Dedifferentiated amniotic fluid mesenchymal stem cell (primary cell): ENCODE measurements around the gene WWOX.

Source experiments
- DNase-seq: peaks from one replicate; pipeline ENCODE4 v3.0.0-alpha.2; 2016; ENCODE audit errors: extremely low spot score

WWOX gene

DNA sequence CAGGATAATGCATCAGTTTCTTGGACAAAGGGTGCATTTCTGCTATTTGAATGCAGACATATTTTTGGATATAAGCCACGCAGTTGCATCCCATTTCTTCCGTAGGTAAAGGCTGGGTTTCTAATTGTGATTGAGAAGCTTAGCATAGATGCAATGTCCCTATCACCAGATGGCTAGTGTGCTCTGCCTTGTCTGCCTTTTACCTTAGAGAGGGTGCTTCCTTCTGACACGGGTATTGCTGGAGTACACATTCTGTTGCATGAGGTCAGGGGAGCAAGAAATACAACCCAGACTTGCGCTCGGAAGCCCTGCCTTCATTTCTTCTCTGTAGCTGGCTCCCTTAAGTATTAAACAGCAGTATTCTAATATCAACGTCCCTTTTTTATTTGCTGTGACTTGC is 337.4 kb downstream of the WWOX start:
- no peak for DNase-seq

DNA sequence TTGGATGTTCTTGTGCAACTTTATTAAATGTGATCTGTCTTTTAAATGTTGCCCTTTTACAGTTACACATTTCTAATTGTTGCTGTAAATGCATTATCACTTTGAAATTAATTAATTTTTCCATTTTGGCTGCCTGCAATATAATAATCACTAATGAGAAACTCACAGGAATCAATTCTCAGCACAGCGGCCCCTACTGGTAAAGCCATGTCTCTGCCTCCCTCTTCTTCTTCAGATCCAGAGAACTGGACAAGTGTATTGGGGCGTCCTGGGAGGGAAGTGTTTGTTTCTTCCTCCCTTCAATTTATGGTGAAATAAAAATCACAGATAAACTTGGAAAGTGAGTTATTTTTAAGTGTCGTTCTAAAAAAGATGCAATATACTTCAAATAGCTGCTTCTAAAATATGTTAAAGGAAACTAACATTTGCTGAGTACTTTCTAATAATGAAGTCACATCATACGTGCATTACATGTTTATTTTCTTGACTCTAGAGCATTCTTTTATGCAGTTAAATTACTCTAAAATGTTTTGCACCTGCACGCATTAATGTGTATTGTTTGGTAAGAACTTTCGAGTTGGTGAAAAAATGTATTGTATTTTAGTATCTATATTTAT is 338.0 kb downstream of the WWOX start:
- DNase-seq = no peak

DNA sequence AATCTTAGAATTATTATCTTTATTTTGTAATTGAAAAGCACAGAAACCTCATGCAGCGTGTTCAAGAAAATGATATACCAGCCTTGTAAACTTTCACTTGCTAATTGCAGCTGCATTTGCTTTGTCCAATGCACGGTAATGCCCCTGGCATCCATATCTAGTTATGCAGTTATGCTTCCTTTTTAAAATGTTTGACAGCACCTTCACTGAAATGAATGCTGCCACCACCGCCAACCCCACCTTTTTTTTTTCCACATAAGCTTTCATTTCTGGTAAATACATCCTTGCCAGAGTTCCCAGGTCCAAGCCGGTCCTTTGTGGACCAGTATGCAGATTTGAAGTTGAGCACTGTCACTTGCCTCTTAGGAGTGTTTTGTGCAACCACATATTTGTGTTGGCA is 338.8 kb downstream of the WWOX start:
- no peak for DNase-seq

DNA sequence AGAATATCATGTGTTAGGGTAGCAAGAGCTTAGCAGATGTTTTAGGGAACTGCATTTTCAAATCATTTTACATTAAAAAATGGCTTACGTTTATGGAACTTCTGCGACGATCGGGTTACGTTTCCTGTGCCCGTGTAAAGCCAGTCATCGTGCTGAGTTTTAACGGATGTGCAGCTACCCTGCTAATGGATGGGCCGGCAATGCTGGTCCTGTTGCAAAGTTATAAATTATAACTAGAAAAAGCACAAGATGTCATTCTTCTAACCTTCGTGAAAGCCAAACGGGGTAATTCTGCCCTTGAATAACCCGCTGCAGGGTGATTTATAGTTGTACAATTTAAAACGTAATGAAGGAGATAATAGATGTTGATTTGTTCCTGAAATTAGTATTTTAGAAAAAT is 339.2 kb downstream of the WWOX start:
- no peak for DNase-seq

DNA sequence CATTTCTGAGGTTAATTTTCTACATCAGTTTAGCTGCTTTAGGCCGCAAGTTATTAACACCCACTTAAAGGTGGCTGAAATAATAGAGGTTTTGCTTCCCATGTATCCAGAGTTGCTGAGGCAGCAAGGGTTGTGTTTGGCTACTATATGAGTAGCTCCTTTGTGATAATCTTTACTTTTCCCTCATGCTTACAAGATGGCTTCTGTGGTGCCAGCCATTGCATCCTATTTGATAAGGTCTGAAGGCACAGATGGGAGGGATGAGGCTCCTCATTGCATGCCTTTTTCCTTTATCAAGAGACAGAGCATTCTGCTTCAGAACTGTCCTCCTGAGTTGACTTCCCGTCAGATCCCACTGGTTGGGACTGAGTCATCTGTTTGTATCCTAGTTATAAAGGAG is 340.2 kb downstream of the WWOX start:
- DNase-seq = no peak

DNA sequence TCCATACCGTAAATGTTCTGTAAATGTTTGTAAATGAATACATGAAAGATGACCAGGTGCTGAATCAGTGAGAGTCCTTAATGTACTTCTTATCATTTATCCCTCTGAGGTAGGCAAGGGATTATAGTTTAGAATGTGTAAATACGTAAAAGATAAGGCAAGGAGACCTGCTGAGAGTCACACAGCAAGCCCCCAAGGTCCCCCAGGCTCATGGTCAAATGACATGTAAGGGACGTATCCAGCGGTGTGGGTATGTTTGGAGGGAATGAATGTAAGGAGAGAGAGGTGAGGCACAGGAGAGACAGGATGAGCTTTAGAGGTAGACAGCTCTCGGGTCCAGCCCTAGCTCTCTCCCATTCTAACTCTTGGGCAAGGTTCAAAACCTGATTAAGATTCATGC is 341.8 kb downstream of the WWOX start:
- no peak for DNase-seq

DNA sequence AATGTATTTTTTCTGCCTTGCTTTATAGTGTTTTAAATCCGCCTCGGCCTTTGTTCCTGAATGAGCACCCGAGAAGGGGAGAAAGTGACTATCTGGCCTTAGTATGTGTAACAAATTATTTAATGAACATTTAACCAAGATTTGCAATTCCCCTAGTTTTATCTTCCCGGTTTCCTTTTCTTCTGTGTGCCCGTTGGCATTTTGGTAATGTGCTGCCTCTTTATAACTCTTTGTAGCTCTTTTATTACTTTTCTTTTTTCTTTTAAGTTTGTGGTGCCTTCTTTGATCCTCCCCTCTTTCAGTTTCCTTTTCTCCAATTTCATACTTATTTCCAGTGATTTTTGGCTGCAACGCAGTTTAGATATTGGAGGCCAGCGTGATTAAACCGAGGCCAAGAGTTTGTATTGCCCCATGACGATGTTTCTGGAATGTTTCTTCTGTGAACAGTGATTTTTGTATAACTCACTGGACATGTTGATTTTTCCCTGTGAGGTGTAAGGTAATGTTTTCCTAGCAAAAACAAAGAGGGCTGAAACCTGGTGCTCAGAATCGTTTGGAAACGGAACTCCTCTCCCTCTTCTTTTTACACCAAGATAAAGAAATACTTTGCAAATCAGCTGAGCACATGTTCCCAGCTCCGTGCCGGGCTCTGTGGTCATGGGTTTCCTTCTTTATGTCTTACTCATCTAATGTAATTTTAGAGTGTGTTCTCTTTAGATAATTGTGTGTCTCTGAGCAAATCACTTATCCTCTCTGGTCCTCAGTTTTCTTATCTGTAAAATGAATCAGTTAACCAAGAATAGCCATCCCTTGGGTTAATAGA is 344.3 kb downstream of the WWOX start:
- no peak for DNase-seq

DNA sequence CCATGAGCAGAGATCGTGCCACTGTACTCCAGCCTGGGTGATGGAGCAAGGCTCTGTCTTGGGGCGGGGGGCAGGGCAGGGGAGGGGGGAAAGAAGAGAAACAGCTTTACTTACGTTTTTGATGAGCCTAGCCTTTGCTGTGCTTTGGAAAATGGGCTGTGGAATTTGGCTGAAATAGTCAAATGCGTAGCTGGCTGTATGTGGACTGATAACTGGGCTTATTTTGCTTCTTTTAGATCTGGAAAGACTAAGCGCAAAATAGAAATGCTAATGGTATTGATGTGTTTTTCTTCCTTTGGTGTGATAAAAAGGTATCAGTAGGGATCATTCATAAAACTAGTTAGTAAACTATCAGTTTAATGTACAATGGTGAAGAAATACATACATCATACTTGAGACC is 346.4 kb downstream of the WWOX start:
- no peak for DNase-seq

DNA sequence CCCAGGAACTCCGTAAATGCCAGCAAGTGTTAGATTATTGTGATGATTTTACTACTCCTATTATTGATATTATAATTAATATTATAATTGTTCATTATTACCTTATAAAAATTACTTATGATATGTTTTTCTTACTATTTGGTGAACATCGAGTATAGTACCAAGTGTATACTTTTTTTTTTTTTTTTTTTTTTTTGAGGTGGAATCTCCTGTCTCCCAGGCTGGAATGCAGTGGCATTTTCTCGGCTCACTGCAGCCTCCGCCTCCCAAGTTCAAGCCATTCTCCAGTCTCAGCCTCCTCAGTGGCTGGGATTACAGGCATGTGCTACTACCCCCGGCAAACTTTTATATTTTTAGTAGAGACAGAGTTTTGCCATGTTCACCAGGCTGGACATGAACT is 347.0 kb downstream of the WWOX start:
- no peak for DNase-seq

DNA sequence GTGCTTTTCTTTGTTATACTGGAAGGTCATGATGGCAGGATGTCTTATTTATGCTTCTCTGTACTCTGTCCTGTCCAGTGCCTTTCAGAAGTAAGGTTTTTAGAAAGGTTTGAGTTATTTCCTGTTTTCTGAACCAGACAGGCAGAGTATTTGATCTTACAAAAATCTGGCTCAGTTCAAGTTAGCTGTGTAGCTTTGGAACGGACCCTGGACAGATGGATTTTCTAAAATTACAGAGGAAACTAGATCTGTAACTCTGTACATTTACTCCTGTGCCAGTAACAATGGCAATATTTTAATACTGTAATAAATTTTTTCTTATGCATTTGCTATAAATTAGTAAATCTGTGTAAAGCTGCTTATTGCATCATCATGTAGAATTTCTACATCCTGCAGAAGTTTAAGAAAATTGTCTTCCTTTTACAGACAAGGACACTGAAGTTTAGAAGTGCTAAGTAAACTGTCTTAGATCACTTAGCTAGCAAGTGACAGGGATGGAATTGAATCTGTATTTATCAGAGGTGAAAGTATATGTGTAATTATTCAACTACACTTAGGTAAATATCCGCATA is 347.6 kb downstream of the WWOX start:
- no peak for DNase-seq

DNA sequence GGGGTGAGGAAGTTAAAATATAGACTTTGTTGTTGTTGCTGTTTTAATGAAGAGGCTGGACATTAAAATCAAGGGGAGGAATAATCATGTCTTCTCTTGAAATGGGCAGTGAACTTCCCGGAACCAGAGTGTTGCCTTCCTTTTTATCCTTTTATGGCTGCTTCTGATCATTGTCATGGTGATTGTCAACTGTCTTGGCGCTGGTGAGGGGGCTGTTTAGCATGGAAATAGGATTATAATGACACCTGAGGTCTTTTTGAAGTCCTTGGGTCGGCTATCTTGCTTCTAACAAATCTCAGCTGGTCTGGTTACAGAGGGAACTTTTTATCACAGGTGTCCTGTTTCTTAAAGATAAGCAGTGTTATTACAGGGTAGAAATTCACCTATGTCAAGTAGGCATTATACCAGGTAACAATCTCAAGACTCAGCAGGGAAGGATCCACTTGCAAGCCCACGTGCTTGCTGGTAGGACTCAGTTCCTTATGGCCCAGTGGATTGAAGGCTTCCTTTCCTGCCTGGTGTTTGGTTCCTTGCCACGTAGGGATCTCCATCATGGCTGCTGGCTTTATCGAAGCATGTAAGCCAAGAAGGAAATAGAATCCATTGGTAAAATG is 349.3 kb downstream of the WWOX start:
- DNase-seq = no peak

DNA sequence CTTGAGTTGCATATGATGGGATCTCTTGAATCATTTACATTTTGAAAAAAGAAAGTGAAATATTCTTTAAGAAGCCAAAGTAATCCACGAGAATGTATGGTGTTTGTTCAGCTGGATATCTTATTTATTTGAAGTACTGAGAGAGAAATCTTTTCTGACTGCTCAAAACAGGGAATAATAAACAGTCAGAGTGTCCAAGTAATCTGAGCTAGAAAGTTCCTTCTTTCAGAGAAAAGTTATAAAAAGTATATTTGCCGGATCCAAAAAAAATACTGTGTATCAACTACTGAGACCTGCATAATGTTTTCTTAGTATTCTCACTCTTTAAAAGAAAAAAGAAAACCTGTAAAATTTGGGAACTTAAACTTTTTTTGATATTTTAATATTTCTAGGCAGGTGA is 350.8 kb downstream of the WWOX start:
- no peak for DNase-seq

DNA sequence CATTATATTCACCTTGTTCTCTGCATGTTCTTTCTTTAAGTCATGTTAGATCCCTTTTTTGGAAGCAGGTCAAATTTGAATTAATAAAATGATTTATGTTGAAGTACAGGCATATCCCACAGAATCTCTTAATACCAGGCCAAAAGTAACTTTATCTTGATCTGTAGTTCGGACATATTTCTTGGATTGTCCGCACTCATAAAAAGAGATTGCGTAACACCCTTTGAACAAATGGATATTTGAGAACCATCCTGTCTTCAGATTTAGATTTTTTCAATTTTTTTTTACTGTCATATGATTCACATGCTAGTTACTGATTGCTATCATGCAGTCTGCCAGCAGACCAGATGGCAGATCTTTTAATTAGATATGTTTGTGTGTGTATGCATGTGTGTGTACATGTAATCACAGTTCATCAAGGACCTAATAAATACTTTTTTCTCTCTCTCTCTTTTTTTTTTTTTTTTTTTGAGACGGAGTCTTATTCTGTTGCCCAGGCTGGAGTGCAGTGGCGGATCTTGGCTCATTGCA is 352.6 kb downstream of the WWOX start:
- no peak for DNase-seq

DNA sequence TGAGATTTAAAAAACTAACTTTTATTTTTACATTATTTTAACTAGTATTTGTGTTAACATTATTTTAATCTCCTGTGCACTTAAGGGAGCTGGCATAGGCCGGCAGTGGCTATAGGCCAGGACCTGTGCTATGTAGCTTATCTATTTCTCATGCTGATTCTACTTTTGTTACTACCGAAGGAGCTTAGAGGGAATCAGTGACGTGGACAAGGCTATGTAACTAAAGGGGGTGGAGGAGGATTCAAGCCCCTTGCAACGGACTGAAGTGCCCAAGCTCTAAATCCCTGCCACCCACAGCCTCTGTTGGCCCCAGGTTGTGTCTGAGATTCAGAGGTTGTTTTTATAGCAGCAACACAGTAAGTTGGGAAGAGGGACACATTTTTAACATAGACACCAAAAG is 356.4 kb downstream of the WWOX start:
- no peak for DNase-seq

DNA sequence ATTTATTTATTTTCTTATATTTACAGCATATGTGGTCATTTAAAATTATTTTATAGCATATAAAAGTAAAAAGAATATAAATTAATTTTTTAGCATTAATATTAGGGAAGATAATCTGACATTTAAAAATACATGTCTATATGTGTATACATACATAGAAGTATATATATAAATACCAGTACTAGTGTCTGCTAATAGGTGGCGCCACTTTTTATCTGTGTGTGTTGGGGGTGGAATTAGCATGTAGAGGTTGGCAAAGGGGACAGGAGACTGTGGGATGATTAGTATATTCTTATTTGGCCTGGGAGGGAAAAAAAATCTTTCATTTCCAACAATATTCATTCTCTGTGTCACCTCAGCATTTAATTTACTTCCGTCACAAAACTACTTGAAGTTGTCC is 359.1 kb downstream of the WWOX start:
- DNase-seq = no peak

DNA sequence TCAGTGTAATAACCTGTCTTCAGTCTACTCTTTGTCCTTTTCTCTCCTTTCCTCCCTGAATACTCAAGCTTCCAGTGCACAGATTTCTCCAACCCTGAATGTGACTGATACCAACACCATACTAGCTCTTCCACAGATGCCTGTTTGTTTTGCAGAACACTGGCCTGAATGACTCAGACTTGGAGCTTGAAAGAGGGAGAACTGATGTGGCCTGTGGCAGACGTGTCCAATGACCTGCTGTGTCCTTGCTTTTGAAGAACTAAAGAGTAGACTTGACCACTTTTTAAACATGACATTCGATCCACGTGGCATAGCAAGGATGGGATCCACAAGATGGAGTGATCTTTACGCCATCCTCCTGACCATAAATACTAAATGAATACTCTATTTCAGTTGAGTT is 361.0 kb downstream of the WWOX start:
- no peak for DNase-seq

DNA sequence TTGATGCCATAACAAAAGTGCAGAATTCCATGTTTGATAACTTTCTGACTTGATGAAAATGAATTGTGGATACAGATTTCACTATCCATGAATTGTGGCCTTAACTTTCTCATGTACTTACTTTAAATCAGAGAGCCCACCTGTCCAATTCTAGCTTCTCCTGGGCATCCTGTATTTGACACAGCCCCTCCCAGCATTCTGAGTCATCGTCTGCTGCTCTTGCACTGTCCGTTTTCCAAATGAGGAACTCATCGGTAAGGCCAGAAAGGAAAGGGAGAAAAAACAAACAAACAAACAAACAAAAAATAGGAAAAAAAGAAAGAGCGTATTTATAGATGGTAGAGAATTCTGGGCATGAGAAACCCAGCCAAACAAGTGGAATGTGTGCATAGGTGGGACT is 361.6 kb downstream of the WWOX start:
- DNase-seq = no peak

DNA sequence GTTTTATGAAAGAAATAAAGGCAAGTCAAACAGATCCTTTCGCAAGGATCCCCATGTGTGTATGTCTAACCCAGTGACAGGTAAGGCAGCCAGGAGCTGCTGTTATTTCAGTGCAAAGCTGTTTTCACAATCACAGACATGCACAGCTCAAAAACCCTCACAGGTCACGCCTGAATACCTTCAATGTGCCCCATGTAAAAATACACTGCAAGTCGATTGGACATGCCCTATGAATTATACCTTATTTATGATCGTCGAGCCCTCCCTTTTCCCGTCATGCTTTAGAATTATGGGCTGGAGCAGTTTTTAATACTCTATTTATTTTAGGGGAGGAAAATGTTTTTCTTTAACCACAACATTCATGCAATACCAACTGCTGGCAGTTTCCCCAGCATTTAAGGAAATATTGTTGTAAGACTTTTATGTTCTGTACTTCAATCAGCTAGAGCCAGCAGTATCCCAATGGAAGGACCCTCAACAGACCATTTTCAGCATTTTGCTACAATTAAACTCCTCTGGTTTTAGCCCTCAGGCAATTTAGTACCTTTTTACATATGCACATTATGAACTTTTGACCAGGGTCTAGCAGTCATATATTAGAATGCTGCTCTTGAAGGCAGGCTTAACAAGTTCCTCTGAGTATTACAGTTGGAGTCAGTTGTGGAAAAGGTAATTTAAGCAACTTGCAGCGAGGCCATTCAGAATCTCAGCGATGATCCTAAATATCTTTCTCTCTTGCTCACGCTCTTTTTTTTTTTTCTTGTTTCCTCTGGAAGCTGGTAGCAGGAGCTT is 362.2 kb downstream of the WWOX start:
- DNase-seq = peak; percentile 40

DNA sequence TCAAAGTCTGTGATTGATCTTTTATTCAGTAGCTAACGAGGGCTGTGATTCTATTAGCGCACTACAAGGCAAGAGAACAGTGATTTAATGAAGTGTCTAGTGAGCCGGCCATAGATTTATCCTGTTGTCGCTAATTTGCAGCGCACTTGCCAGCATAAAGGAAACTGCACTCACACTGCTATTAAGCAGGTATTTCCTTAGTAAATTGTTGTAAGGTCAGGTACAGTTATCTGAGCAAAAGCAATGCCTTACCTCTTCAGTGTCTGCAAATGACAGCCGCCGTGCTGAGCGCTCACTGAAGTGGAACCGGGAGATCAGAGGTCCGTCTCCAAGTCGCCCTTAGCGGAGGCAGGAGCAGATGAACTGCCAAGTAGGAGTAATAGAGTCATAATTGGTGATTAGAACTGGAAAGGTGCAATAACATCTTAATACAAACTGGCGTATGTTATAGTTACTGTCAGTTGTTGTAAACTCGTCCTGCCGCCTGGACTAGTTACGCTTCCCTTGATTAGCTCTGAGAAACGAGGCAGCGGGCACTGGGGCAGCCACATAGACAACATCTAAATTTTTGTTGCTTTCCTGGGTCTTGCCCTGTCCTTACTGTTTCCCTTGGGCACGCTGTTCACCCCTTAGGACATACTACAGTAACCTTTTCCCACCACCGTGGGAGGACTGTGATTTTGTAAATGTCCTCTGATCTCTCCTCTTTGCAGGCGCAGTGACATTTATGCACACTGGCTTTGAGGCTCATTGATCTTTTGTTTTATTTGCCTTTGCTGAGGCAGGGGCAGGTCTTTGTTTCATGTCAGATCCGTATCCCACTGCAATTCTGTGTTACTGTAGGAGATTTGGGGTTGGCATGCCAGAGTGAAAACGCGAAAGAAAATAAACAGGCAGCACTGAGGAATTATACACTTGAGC is 363.1 kb downstream of the WWOX start:
- DNase-seq = no peak

DNA sequence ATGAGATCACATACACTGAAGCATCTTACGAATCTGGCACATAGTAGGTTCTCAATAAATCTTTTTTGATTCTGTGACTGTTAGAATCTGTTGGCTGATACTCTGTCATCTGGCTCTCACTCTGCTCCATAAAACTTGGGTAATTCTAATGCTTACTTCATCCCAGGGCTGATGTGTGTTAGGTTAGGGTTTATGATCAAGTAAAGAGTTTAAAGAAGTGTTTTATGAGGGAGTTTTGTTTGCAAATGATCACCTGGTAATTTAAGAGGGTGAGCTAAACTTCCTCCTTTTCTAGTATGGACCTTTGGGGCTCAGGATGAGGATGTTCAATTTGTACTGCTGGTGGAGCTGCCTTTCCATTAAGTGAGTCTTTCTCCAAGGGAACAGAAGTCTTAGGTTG is 364.1 kb downstream of the WWOX start:
- DNase-seq = no peak

DNA sequence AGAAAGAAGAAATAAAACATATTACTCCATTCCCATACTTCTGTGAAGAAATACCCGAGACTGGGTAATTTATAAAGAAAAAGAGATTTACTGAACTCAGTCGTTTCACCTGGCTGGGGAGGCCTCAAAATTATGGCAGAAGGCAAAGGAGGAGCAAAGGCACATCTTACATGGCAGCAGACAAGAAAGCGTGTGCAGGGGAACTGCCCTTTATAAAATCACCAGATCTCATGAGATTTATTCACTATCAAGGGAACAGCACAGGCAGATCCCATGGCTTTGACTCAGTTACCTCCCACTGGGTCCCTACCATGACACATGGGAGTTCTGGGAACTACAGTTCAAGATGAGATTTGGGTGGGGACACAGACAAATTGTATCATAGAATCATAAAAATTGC is 365.4 kb downstream of the WWOX start:
- DNase-seq = no peak
